Activated CD4-positive, alpha-beta T cell treated with anti-CD3 and anti-CD28 coated beads, Interleukin-2, amount 50 U/mL, for 1 hour (primary cell): ENCODE results near the gene ZNF213.
"Not testable (repeated sequence)": the region's sequence is repeated elsewhere in the genome, so short reads cannot be mapped to it uniquely, and the experiment has no call there.

ENCODE experiments used
- DNase-seq: peaks from one replicate; pipeline ENCODE4 v3.0.0-alpha.2; 2020

Gene ZNF213

DNA sequence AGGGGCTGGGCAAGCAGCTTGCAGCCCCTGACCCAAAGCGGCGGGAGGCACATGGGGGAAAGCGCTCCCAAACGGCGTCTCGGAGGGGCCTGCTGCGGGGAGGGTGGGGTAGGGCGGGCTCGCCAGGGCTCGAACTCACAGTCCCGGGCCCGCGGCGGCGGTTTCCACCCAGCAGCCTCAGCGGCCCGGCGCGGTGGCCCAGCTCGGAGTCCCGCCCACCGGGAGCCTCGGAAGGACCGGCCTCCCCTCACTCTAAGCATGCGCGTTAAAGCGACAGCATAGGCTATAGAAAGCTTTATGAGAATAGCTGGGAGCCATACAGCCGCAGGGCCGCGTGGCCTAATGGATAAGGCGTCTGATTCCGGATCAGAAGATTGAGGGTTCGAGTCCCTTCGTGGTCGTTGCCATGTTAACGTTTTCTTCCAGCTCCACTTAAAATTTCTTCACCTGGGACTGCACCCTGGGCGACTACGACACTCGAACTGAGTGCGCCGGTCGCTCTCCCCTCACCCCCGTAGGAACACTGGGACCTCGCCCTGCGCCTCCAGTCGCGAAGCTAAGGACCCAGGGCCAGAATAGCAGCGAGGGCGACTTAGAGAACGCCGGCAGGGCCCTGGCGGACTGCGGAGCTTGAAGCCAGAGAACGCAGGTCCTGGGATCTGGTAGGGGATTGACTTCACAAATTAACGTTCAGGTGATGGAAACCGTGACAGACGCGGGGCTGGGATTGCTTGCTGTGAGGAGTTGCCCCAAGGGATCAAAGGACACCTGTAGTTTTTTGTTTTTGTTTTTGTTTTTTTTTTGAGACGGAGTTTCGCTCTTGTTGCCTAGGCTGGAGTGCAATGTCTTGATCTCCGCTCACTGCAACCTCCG is 15.8 kb downstream of the ZNF213 start:
- DNase-seq, result peak; percentile 97

DNA sequence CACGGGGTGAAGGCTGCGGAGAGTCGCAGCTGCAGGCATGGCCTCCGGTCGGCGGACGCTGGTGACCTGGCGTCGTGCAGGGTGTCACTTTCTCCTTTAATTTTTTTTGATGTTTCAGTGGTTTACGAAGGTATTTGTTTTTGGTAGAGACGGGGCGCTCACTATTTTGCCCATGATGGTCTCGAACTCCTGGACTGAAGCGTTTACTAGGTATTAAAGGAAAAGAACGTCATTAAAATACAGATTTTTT is 17.1 kb downstream of the ZNF213 start:
- peak; percentile 21 for DNase-seq

DNA sequence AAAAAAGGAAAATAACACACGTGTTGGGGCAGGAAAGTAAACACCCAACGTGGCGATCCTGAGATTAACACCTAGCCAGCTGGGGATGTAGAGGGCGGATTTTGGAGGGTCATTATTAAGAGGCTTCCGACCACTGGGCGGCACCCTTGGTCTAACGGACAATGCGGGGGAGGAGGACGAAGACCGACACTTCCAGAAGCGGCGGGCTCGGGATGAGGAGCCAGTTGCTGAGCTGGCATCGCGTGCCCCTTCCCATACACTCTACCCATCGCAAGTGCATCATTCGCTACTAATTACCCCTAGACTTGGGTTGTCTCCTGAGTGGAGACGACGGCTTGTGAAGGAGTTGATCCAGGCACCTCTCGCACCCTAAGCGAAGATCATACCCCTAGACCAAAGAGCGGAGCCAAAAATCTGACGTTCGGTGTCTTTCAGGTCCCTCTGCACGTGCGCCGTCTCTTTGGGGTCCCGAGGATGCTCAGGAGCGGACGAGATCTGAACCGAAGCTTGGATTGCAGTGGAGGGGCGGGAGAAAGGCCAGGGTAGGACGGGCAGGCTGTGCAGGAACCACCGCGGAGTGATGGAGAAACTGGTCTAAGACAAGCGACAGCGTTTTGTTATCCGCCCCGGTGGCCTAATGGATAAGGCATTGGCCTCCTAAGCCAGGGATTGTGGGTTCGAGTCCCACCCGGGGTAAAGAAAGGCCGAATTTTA is 17.6 kb downstream of the ZNF213 start:
- peak; percentile 68 for DNase-seq

DNA sequence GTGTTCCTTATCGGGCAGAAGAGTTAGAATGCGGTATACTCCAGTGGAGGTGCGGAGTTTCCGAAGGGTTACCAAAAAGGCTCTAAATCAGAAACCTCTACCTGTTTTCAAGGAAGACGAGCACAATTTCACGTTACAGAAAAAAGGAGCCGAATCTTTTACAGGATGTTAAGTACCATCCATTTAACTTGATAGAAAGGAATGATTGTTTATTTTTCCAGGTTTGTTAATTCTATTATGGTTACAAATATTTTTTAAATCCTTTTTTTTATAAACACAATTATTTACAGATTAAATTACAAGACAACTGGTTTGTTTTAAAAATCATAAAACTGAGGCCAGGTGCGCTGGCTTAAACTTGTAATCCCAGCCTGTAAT is 18.2 kb downstream of the ZNF213 start:
- DNase-seq, result no peak

DNA sequence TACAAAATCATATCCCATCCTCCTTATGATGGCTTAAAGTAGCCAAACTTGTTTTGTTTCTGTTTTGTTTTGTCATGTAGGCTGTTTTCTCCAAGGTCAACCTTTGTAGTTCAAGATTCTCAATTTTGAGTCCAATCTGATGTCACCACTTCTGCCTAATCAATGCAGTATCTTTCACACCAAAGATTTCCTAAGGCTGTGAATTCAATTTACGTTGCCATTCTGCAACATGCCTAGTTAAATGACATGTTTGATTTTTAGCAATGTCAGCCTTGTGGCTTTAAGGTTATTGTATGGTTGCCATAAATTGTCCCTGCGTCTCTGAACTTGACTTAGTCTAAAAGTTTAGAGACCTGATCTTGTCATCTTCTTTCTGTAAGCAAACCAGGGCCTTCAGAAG is 20.4 kb downstream of the ZNF213 start:
- DNase-seq, result no peak

DNA sequence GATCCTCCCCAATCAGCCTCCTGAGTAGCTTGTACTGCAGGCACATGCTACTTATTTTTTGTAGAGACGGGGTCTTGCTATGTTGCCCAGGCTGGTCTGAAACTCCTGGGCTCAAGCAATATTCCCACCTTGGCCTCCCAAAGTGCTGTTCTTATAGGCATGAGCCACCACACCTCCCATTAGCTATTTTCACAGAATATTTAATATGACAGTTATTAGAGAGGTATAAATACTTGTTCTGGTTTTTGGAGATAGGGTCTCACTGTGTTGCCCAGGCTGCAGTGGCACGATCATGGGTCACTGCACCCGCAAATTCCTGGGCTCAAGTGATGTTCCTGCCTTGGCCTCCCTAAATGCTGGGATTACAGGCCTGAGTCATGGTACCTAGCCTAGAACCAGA is 21.1 kb downstream of the ZNF213 start:
- DNase-seq, result no peak

DNA sequence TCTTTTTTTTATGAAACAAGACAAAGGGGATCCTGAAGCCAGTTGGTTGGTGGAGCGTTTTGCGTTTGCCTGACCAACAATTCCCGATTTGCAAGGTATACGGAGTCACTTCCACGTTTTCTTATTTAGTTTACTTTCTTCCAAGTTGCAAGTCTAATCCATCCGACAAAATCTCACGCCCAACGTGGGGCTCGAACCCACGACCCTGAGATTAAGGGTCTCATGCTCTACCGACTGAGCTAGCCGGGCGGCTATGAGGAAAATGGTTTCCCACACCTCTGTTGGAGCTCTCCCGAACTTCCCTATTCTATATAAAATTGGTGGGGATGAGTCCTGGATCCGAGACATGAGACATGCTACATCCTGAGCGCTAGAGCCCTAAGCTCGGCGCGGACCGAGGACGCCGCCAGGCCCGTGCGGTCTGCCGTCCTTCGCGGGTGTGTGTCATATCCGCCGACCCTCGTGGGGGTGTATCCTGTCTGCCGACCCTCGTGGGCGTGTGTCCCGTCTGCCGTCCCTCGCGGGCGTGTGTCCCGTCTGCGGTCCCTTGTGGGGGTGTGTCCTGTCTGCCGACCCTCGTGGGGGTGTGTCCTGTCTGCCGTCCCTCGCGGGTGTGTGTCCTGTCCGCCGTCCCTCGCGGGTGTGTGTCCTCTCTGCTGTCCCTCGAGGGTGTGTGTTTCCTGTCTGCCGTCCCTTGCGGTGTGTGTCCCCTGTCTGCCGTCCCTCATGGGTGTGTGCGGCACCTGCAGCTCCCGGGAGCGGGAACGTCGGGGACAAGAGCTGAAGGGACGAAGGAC is 22.6 kb downstream of the ZNF213 start:
- peak; percentile 44 for DNase-seq

DNA sequence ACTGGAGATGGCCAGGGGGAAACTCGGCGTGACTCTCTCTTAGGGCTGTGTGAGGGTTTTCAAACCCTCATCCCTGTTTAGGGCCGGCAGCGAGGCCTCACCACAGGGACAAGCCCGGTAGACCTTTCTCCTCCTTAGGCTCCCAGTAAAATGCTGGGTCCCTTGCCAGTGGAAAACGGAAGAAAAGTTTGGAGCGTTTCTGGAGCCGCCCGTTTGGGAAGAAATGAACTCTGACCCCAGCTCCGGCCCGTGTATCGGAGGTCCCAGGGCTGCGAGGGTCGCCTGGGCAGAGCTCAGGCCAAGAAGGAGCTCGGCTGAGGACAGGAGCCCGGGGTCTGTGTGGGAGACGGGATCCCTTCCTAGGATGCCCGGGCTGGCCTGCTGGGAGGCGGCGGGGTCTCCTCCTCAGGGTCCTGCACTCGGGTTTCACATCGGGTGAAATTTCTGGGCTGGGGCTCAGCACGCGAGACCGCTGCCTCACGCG is 23.2 kb downstream of the ZNF213 start:
- no peak for DNase-seq

GRCh38 chr16:3158510-3159314 is 23.9 kb downstream of the ZNF213 start:
- DNase-seq, result peak; percentile 95

- DNase-seq, result no peak
Observed at GRCh38 chr16:3161235-3162018, 26.6 kb downstream of the ZNF213 start.

- no peak for DNase-seq
Observed at GRCh38 chr16:3164121-3164991, 29.5 kb downstream of the ZNF213 start.

DNA sequence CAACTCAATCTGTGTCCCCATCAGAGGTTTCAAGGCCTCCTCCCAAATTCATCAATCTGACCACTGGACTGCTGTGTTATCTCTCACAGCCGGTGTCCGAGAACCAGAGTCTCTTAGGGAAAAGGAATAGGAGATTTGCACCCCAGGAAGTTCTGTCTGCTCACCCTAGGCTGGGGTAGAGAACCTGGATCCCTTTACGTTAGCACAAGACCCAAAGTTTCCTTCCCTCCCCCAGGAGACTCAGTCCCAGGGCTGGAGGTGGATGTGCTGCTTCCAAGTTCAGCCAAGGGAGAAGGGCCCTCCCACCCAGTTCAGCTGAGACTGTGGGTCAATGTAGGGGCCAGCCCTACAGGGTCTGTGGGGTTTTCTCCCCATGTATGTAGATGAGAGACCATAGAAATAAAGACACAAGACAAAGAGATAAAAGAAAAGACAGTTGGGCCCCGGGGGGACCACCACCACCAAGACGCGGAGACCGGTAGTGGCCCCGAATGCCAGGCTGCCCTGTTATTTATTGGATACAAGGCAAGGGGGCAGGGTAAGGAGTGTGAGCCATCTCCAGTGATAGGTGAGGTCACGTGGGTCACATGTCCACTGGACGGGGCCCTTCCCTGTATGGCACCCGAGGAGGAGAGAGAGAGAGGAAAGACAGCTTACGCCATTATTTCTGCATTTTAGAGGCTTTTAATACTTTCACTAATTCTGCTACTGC is 30.4 kb downstream of the ZNF213 start:
- DNase-seq, result no peak

DNA sequence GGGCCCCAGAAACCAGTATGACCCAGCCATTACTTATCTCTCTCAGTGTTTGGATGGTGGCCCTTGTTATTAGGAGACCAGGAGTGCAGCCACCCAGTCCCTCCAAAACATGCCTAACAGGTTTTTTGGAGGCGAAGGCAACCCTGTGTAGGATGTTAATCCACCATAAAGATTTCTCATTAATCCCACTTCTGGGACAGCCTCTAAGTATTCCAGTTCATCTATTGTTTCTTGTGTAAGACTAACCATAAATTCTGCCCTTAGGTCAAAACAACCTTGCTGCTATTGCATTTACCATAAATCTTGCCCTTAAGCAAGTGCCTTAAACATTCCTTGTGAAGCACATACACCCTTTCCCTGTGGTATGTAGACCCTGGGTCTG is 31.7 kb downstream of the ZNF213 start:
- DNase-seq, result no peak

- not testable (repeated sequence) for DNase-seq
Observed at GRCh38 chr16:3168729-3169128, 33.9 kb downstream of the ZNF213 start.

DNA sequence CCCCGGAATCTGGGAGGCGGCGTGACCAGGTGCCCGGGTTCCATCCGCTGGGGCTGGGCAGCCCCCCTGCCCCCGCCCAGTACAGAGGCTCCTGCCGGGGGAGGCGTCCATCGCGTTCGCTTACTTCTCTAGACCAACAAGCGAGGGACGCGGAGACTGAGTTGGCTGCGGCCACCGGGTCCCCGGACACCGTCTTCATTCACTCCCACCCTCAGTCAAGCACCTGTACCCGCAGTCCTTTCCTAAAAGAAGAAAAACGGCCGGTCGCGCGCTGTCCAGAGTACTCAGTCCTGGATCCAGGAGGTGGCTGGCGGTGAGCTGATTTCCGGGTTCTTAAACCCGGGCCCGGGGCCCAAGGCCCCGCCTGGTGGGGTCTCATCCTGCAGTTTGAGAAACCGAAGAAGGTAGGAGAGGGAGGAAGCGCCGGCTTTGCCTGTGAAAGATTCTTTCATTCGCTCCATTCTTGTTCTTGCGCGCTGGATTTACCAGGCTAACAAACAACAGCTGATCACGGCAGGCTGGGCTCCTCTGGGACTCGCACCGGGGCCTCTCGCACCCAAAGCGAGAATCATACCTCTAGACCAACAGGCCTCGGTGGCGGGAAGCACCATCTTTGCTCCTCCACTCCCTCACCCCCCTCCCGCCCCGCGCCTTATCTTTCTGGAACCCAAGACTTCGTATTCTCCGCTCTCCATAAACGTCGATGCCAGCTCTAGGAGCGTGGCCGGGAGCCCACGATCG is 35.8 kb downstream of the ZNF213 start:
- no peak for DNase-seq

DNA sequence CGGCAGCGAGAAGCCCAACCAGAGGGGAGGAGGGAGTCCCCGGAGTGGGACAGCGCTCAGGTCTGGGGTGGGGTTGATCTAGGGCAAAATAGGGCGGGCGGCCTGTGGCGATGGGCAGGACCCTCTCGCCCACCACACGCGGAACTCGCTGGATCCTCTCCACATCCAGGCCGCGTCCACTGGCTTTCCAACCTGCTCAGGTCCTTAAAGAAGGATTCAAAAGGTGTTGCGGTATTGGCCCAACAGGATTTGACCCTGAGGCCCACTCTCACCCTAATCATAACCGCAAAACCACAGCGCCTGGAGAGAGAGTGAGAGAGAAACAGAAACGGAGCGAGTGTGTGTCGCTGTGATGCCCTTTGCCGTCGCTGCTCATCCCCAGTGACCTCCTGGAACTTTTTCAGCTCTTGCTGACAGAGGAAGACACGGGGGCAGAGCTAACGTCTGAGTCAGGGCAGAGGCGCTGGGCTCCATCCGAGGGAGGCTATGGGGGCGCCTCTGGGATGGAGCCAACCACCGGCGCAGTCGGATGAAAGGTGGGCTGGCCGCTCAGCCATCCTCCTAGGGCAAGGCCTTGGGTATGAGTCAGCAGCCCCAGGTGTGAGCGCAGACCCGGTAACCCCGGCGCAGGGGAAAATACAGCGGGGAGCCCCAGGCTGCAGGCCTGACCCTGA is 36.5 kb downstream of the ZNF213 start:
- DNase-seq, result peak; percentile 53

DNA sequence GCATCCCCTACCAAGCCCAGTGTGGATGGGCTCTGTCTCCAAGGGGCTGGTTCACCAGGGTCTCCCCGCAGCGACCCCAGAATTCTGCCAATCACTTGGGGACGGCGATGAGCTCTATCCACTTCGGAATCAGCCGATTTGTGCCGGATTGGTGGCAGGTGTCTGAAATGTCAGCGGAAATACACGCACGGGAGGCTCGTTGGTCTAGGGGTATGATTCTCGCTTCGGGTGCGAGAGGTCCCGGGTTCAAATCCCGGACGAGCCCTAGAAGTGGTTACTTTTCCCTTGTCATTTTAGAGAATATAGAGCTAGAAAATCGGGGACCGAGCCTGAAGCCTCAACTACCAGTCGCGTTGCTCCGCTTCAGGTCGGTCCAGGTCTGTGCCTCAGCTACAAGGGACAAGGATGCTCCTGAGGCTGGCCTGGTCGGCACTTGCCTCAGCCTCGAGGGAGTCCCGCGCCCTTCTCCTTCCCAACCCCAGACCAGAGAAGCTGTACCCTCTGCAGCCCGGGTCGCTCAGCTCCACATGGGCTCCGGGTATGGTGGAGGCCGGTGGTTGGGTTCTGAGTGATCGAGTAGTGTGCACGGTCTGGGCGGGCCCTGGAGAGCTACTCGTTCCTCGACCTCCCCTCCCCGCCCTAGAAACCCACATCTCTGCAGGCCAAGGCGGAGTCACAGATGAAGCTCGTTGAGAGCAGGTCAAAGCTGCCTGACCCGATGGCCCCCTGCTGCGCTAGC is 37.2 kb downstream of the ZNF213 start:
- DNase-seq, result peak; percentile 26
